K562 (cell line): ENCODE data around the gene AKAP14.

ENCODE experiments used
- CTCF ChIP-seq, 3 experiments: IDR thresholded peaks in 2 of 3; conservative IDR thresholded peaks in 1 of 3; 2 replicates each; pipeline ENCODE4 v1.5.1; 2011 to 2012; ENCODE audit warnings: low read length in 3 of 3, mild to moderate bottlenecking in 3 of 3, control low read depth in 2 of 3, improper control_type of control experiment in 1 of 3, inconsistent platforms in 1 of 3, low read depth in 1 of 3, mixed read lengths in 1 of 3, moderate library complexity in 1 of 3; ENCODE audit not compliant: insufficient read depth in 2 of 3
- E2F8 ChIP-seq: fragments of 450-650 bp; IDR thresholded peaks from 2 replicates; pipeline ENCODE4 v1.7.1; 2018; ENCODE audit warnings: mild to moderate bottlenecking, low read depth; ENCODE audit not compliant: partially characterized antibody
- EP300 ChIP-seq: IDR thresholded peaks from 2 replicates; pipeline ENCODE4 v1.6.1; 2012; ENCODE audit warnings: low read length, improper control_type of control experiment
- GTF3C2 ChIP-seq: IDR thresholded peaks from 3 replicates; pipeline ENCODE4 v1.6.1; 2011; ENCODE audit warnings: borderline replicate concordance, mild to moderate bottlenecking, moderate library complexity; ENCODE audit not compliant: insufficient read length; ENCODE audit errors: extremely low read depth
- PHF21A ChIP-seq: fragments of 450-650 bp; IDR thresholded peaks from 2 replicates; pipeline ENCODE4 v1.6.1; 2017; ENCODE audit warnings: low read depth, borderline replicate concordance
- POLR2AphosphoS5 ChIP-seq: IDR thresholded peaks from 2 replicates; pipeline ENCODE4 v1.6.1; 2011; ENCODE audit warnings: mild to moderate bottlenecking, low read depth, low read length, moderate library complexity; ENCODE audit not compliant: control insufficient read depth, insufficient read depth
- PREB ChIP-seq: sonication (generic); formaldehyde crosslinking; IDR thresholded peaks from 2 replicates; pipeline ENCODE4 v1.8.1; 2023; ENCODE audit warnings: mild to moderate bottlenecking, missing genetic modification reagents
- ZBED1 ChIP-seq: IDR thresholded peaks from 2 replicates; pipeline ENCODE4 v1.6.1; 2014
- ZBTB17 ChIP-seq: fragments of 450-650 bp; formaldehyde crosslinking; IDR thresholded peaks from 2 replicates; pipeline ENCODE4 v1.4.0; 2020; ENCODE audit warnings: mild to moderate bottlenecking
- ZBTB40 ChIP-seq, 2 experiments: fragments of 450-650 bp in 1 of 2; sonication (generic) in 1 of 2; formaldehyde crosslinking in 1 of 2; IDR thresholded peaks; 2 replicates each; pipeline versions ENCODE4 v1.7.1 to v1.9.0; 2016 to 2022; ENCODE audit warnings: inconsistent platforms in 1 of 2, mild to moderate bottlenecking in 1 of 2, missing genetic modification reagents in 1 of 2
- ZFX ChIP-seq: sonication (generic); formaldehyde crosslinking; IDR thresholded peaks from 2 replicates; pipeline ENCODE4 v1.8.0; 2022; ENCODE audit warnings: mild to moderate bottlenecking, missing genetic modification reagents, moderate library complexity
- ZNF584 ChIP-seq: fragments of 200-800 bp; sonication (Bioruptor generic); IDR thresholded peaks from 2 replicates; pipeline ENCODE4 v1.6.1; 2016; ENCODE audit warnings: low read depth, mild to moderate bottlenecking, missing genetic modification characterization, missing compliant biosample characterization

GRCh38 chrX:119887721-119888425 is 7.8 kb upstream of the AKAP14 start:
- TF ChIP-seq ZBTB17 (no peak), ZBTB40 (IDR thresholded peaks at IDR 0.05) (no peak), ZBTB40 (CRISPR knock-in tag; IDR thresholded peaks at IDR 0.05) (no peak), POLR2AphosphoS5 (no peak), PREB (CRISPR knock-in tag) (no peak), GTF3C2 (no peak), CTCF (IDR thresholded peaks at IDR 0.05 in 2 of 3, conservative IDR thresholded peaks at IDR 0.05 in 1 of 3; ENCODE audit: insufficient read depth in 2 of 3, low read depth in 1 of 3, low read length in 3 of 3) (peak; percentile 59 to 66 (median 63)), ZNF584 (CRISPR knock-in tag) (no peak), EP300 (no peak), ZFX (CRISPR knock-in tag) (no peak), PHF21A (no peak), E2F8 (no peak), ZBED1 (no peak)
